Effector CD8-positive, alpha-beta T cell (primary cell): ENCODE results near the gene CKMT2.

Experiments used
- DNase-seq: peaks from one replicate; lab custom pipeline; 2025; lab: John Stamatoyannopoulos, UW

CKMT2 gene

DNA sequence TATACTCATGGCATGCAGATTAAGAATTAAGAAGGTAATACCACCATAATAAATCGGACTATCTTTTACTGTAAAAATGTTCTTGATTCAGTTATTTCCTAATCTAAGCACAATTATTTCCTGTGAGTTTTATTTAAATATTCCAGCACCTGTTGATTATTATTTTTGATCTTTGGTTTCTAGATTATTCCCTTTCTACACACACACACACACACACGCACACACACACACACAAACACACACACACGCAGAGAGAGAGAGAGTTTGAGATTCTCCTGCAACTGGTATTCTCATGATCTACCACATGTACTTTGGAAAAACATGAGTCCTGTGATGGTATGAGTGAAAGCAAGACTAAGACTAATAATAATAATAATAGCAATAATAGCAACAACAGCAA, 17.0 kb upstream of the CKMT2 start:
- no peak for DNase-seq

DNA sequence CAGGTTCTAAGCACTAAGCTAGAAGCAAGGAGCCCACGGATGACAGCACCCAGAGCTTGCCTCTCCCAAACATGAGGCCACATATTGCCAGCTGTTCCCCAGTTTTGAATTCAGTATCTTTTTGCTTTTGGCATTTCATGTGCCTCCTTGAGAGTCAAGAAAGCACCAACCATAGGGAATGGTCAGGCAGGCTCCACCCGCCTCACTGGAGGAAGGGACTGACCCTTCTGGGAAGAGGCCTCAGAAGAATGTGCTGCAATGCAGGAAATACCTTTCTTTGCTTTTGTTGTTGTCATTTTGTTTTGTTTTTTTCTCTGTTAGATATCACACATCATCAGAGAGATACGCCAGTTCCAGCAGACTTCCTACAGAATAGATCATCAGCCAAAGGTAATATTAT, 13.7 kb upstream of the CKMT2 start:
- DNase-seq, result no peak

DNA sequence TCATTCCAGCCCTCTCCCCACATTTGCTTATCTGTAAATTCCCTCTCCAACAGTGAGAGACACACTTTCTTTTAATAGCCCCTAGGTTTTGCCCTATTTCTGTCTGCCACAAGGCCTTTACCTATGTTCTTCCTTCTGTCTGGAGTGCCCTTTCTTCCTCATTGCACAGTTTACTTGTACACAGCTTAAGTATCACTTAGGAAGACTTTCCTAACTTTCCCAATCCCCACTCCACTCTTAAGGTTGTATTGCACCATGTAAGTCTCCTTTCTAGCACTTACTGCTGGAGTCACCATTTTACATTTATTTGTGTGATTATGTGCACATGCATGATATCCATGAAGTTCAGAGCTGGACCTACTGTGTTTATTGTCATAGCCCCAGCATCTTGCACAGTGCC, 10.8 kb upstream of the CKMT2 start:
- DNase-seq, result no peak

DNA sequence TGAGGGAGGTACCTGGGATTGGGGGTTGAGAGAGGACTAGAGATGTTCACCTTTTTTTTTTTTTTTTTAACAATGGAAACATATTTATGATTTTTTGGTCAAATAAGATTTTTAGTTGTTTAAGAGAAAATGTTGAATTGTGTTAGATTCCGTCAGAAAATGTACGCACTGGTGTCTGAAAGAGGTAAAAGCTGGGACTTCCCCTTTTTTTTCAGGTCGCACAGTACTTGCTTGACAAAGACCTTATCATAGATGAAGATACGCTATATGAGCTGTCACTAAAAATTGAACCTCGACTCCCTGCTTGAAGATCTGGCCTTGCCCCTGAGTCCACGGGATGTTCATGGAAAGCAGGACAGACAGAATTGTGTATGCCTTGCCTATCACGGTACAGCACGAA, 7.7 kb upstream of the CKMT2 start:
- DNase-seq, result no peak

DNA sequence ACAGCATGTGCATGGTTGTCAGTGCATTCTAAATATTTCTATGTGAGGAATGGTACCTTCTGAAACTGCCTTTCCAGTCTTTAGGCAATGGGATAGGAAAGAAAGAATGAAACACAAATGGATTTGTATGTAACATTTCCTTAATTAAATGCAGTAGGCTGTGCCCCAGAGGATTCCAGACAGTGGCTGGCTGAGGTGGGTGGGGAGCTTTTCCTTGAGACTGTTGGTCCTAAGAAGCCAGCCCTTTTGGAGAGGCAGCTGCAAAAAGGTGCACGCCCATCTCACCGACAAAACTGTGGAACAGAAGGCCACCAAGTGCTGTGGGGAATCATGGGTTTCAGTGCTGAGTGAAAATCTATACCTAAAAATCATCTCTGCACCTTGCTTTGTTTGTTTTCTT, 6.8 kb upstream of the CKMT2 start:
- no peak for DNase-seq

DNA sequence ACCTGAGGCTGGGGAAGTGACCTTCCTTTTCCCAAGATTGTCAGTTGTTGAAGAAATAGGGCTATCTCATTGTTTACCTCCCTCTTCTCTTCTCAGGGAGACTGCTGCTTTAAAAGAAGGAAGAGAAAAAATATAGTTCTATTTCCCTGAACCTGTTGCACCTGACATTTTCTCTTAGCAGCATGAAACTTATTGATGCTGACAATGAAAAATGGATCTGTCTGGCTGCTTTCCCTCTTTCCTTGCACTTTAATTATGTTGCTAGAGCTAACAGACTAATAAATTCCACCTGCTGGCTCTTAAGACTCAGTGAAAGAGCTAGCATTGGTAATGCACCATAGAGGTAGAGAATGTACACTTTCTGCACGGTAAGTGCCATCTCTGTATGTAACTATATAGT, 6.2 kb upstream of the CKMT2 start:
- DNase-seq, result no peak

DNA sequence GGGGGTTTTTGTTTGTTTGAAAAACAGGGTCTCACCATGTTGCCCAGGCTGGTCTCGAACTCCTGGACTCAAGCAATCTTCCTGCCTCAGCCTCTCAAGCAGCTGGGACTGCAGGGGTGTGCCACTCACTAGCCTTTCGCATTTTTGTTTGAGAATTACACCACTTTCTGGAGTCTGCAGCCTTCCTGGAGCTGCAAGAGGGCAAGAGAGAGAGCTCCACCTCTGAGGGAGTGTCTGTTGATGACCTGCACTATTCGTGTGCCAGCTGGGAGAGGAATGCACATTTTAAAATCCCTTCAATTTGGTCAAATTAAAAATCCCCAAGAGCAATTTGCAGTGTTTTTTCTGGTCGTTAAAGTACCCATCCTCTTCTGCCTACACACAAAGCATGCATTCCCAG, 5.0 kb upstream of the CKMT2 start:
- DNase-seq, result no peak

DNA sequence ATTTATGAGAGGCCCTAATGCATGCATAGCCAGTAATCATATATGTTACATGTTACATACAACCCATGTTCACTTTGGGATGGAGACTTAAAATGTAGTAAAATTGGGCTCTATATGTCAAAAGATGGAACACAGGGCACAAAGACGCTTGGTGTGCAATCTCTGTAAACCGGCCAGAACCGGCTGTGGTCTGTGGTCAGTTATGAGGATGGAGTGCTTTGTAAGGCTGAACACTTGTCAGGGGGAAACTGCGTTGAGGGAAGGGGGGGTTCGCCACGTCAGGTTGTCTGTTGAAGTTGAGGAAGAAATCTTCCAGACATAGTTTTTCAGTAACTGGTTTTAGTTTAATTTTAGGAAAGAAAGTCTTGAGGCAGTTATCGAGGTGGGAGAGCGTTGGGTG, 2.7 kb upstream of the CKMT2 start:
- no peak for DNase-seq

DNA sequence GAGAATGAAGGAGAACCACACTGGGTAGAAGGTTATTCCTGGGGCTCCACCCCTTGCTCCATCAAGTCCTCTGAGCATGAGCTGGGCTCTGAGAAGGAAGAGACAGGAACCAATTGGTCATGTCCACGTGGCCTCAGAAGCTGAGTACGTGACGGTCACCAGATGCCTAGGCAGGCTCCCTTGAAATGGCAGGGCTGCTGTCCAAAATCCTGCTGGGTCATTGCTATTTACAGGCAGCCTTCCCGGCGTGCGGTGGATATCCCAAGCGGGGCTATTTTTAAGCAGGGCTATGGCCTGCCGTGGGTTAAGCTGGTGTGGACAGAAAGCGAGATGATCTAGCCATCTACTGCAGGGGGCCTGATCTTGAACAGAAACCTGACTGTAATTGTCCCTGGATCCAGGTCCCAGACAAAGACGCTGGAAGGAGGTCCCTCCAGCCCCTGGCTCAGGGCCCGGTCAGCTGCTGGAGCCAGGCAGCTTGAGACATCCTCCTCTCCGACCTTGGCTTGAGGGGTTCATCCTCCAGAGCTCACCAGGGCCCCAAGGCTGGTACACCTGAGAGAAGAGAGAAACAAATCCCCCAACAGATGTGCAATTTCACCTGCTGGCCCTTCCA, 550 bp upstream of the CKMT2 start:
- DNase-seq, result no peak

DNA sequence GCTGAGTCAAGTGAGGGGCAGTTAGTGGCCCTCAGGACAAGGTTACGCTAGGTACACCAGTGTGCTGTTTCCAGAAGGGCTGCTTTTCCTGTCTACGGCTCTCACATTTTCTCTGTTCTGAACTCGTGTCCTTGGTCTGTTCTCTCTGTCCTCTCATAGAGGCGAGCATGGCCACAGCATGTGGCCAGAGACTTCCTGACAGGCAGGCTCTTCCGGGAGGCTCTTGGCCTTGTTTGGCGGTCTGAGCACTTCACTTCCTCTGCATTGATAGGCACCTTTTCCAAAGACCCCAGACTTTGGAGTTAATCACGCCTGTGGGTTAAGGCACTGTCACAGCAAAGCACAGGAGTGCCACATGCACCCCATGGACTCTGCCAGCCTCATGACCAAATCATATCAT, 1.2 kb downstream of the CKMT2 start:
- no peak for DNase-seq

DNA sequence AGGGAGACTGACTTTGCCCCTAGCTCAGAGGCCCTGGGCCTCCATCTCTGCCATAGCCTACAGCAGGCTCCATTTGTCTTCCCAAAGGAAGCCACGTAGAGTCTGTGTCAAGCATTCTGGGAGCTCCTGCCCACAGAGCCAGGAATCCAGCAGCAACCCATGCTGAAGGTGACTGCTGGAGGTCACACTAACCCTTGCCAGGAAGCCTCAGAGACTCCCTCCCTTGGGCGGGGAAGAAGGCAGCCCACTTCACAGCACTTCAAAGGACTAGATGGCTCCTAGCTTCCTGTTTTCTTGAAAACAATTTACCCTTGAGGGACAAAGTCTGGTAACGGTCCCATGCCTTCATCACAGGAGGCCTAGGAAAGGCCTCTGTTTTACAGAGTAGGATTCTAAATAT, 1.7 kb downstream of the CKMT2 start:
- DNase-seq, result no peak

DNA sequence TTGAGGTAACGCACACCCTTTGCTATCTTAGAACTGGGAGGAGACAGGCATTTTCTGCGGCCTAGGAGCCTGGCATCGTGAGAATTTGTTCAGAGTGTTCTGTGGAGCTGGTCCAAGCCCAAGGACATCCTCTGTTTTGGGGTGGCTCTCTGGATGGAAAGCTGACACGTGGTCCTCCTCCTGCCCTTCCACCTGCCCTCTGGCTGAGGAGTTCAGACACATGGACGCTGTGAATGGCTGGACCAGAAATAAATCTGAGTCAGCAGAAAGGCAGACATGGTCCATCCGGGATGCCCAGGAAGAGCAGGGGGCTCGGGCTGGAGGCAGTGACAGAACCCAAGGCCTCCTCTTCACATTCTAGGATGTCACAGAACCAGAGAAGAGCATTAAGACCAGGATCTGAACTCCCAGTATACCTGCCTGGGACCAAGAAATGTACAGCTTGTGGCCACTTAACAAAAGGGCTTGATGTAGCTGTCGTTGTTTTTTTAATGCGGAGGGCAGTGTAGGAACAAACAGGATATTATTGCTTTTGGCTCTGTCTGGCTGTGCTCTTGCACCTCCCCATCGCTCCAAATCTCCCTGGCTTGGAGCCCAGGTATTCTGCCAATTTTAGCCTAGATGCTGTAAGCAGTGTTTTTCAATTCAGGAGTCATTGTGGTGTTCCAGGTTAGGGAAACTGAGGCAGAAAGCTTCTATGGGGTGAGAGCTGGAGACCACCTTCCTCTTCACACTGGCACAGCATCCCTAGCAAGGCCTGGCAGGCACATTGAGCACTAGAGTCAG, 2.4 kb downstream of the CKMT2 start:
- DNase-seq, result no peak

DNA sequence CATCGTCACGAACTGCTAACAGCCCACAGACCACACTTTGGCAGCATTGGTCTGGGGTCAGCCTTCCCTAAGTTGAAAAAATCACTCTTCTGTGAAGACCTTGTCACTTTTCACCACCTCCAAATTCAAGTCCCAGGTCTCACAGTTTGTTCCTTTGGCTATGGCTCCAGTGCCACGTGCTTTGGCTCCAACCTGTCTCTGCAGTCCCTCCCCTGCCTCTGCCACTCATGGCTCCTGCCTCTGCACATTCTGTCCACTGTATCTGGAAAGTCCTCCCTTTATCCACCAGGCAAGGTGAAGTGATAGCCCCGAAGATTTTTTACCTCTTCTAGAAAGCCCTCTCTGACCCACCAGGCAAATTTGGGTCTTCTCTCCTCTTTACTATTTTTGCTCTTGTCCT, 5.3 kb downstream of the CKMT2 start:
- DNase-seq, result no peak

DNA sequence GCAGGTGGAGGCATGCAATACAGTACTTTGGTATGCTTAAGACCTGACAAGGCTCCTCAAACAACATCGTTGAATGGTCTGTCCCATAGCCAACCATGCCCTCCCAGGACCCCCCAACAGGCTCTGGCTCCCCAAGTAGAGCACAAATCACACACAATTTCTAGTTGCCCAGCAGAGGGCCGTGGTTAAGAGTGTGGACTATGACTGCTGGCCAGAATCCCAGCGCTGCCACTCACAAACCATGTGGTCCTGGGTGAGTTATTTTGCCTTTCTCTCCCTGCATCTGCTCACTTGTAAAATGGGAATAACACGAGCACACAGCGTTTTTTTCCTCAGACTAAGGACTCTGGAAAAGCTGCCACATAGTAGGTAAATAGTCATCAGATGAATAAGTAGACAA, 6.5 kb downstream of the CKMT2 start:
- no peak for DNase-seq

DNA sequence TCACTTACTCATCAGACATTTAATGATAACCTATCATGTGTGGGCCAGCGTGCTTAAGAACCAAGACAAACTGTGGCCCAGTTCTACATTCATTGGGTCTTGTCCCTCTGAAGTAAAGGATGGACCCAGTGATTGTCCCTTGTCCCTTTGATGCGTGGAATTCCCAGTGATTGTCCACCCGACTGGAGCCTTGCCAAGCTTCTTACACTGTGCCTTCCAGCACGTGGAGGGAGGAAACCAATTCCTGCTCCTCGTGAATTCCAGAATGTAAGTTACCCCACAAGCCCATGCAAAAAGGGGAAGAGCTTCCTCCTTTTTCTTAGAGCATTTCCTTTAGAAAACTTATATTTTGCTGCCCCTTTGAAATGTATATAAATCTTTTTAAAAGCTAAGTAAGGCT, 7.9 kb downstream of the CKMT2 start:
- DNase-seq, result no peak

DNA sequence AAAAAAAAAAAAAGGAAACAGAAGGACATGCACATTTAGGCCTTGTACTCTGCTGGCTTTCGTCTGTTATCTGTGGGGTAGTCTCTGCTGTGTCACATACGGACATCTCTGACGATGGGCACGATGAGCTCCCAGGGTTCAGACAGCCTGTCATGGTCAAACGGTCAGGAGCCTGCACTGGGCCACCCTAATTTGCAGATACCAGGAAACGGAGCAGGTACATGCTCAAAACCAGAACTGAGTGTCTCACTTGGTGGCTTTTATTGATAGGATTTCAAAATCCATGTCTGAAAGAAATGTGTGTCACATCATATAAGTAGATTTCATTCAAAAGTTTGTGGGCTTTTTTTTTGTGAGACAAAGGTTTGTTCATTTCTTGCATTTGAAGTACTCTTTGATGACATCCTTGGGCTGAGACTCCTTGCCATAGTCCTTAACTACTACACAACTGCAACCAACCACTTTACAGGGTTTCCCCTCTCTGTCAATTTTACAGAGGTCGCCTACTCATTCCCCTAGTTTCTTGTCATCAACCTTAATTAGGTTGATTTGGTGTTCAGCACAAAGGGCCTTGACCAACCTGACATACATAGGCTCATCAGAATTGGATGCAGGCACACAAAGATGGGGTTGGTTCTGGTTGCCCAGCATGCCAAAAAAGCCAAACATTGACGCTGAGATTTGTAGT, 9.0 kb downstream of the CKMT2 start:
- DNase-seq, result no peak

DNA sequence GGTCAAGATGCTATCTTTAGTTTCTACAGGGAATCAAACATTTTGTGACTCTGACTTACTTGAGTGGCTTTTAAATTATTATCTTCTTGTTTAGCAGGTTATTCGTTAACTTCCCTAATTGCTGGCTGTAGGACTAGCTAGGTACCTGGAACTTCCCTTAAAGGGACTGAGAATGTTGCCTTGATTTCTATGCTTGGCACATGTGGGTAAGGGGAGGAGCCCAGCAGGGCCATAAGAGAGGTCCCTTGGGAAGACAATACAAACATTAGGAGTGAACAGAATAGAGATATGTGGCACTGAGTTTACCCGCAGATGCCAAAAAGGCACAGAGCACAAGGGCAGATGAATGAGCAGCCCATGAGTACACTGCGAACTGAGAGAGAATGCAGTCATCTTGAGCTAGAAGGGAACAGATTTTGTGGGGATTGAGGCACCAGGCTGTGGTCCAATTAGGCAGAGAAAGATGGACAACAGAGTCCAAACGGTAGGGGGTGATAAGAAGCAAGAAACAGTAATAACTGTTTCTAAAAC, 9.8 kb downstream of the CKMT2 start:
- DNase-seq, result no peak

DNA sequence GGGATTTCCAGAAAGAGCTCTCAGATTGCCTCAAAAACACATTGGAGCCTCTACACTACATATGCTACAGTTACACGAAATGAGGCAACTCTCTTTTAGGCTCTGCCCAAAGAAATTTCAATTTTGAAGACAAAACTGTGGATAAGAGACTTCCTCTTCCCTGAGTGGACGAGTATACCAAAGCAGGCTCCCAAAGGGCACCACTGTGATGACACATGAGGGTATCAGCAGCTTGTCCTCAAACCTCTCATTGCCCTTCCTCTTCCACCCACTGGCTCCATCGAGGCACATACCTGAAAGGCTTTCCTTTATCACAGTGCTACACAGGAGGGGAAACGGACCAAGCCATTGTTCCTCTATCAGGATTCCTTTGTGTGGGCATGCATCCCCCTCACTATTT, 11.3 kb downstream of the CKMT2 start:
- no peak for DNase-seq

DNA sequence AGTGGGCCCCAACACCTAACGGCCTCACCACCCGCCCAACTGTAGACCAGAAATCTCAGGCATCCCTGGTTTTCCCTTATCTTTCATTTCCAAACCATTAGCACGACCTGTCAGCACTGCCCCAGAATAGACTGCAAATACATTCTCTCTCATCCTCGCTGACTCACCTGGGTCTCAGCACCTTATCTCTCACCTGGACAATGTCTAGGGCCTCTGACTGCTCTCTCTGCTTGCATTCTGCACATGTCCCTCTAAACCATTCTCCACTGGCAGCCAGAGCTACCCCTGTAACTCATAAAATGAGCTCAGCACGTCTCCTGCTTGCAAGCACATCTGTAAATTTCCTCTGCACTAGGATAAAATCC, 12.7 kb downstream of the CKMT2 start:
- DNase-seq, result no peak

DNA sequence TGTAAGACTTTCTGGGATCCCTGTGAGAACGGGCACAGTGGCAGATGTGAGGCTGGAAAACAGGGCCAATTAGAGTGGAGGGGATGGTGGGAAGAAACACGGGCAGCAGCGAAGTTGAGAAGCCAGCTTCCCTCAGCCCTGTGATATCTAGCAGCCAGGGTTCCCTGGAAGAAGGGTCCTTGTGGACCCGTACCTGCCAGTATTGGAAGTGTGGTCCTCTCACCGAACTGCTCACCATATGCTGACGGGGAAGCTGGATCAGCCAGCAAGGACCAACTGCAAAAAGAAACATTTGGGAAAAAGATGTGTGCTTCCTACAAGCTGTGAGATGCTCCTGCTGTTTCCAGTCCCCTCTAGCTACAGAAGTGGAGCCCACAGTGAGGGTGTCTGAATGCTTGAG, 13.6 kb downstream of the CKMT2 start:
- DNase-seq, result no peak

DNA sequence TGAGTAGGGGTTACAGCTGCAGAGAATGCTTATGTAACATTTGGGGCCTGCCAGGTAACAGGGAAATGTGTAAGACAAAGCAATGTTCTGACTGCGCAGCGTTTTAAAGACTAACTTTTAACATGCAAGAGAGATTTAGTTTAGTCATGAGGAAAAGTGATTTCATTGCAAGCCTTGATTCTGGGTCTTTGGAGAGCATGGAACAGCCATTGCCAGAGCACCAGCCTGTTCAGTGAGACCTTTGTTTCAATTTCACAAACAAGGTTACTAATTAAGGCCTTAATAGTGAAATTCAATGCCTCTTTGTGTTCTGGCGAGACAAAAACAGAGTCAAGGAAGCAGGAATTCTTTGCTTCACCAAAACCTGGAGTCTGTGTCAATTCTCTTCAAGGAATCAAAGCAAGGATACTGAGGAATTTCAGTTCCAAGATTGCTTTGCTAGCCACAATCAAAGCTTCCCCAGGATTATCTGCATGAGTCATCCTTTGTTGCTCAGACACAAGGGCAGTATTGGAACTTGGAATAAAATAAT, 14.4 kb downstream of the CKMT2 start:
- no peak for DNase-seq

DNA sequence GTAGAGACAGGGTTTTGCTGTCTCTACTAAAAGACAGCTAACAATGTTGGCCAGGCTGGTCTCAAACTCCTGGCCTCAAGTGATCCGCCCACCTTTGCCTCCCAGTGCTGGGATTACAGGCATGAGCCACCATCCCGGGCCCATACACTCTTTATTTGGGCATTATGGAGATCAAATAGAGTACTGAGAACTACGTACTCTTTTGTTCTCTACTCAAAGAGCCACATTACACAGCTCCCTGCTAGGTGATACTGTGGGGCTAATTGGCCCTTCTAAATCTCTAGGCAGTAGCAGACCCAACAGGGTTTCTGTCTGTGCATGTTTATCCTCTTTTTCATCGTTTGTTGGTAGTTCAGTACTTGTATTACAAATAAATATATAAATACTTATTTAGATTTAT, 16.1 kb downstream of the CKMT2 start:
- DNase-seq, result no peak

DNA sequence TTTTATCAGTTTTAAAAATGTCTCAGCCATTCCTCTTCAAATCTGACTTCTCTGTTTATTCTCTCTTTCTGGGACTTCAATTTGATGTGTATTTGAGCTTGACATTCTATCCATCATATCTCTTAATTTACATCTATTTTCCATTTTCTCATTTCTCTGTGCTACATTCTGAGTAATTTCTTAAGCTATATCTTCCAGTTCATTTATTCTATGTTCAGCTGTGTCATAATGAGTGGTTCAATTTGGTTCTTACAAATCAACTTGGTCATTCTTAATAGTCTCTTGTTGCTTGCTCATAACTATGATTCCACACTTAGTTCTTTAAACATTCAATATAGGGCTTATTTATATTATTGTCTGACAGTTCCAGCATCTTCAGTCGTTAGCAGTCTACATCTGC, 16.9 kb downstream of the CKMT2 start:
- DNase-seq, result no peak
